Lung (tissue), 12 donors: Measurements from ENCODE around the gene FMN1. TPM values are rescaled to one million over a fixed set of nuclear protein-coding genes. Genes with fewer than 3 reads are reported as not detected.

Source experiments
- ATAC-seq: fragments of 200-7000 bp; cut with Tn5 transposase; one replicate; pipeline ENCODE4 v1.9.1; 2020; ENCODE audit warnings: moderate number of reproducible peaks; ENCODE audit not compliant: insufficient read depth, low FRiP score
- DNase-seq, 3 donors: peaks; one replicate each; pipeline ENCODE4 v3.0.0-alpha.2; 2013 to 2017
- H3K27ac ChIP-seq, 2 donors: one replicate each; pipeline ENCODE4 v1.5.1; 2013; ENCODE audit warnings: mild to moderate bottlenecking in 2 of 2, moderate library complexity in 2 of 2, control low read depth in 1 of 2, inconsistent platforms in 1 of 2, low read depth in 1 of 2, low read length in 1 of 2
- H3K27me3 ChIP-seq, 3 donors: one replicate each; pipeline ENCODE4 v1.5.1; 2013; ENCODE audit warnings: low read length in 2 of 3; ENCODE audit not compliant: control insufficient read depth in 3 of 3, insufficient read depth in 3 of 3
- H3K36me3 ChIP-seq, 4 donors: one replicate each; pipeline ENCODE4 v1.5.1; 2013; ENCODE audit warnings: low read length in 4 of 4, mild to moderate bottlenecking in 1 of 4, moderate library complexity in 1 of 4; ENCODE audit not compliant: control insufficient read depth in 4 of 4, insufficient read depth in 4 of 4
- H3K4me1 ChIP-seq, 5 donors: one replicate each; pipeline ENCODE4 v1.5.1; 2013; ENCODE audit warnings: low read length in 5 of 5, mild to moderate bottlenecking in 2 of 5, moderate library complexity in 1 of 5; ENCODE audit not compliant: control insufficient read depth in 5 of 5, insufficient read depth in 5 of 5
- H3K4me3 ChIP-seq: one replicate; pipeline ENCODE4 v1.5.1; 2013; ENCODE audit warnings: mild to moderate bottlenecking, control low read depth, moderate library complexity
- H3K9ac ChIP-seq, 2 donors: one replicate each; pipeline ENCODE4 v1.5.1; 2013; ENCODE audit warnings: low read length in 2 of 2, control low read depth in 1 of 2; ENCODE audit not compliant: insufficient read depth in 1 of 2
- H3K9me3 ChIP-seq, 4 donors: one replicate each; pipeline ENCODE4 v1.5.1; 2013; ENCODE audit warnings: low read length in 3 of 4, mild to moderate bottlenecking in 1 of 4, moderate library complexity in 1 of 4; ENCODE audit not compliant: control insufficient read depth in 4 of 4, insufficient read depth in 3 of 4
- WGBS, 2 donors: extraction: QIAGEN DNeasy Blood & Tissue Kit; methylation state at CpG; one replicate each; pipeline ENCODE4 v1.1.7; 2013; 5-methylcytosine and 5-hydroxymethylcytosine counted together
- polyA plus RNA-seq, 2 donors: library from polyadenylated mRNA; stranded (reverse); fragments of 200-250 nt; gene quantifications; one replicate each; pipeline ENCODE4 v1.2.1, GENCODE V29; 2013
- total RNA-seq, 2 donors: library from RNA; depleted of rRNA in 1 of 2; stranded (reverse); fragments of >200 nt in 1 of 2; gene quantifications; one replicate each; pipeline ENCODE4 v1.2.1, GENCODE V29; 2014 to 2021
- TF ChIP-seq, protein P1 (sequence below): IDR thresholded peaks from 2 replicates; pipeline ENCODE4 v1.5.1; 2012; ENCODE audit warnings: mild to moderate bottlenecking; ENCODE audit errors: control extremely low read depth, extremely low read depth
- donor health status: control.
- donor health status: control.
- donor health status: Bipolar disorder and iron deficiency.
- donor health status: healthy.
- donor health status: DM: yes; HTN: yes; CAD: no.

FMN1 gene
- total and polyA plus RNA-seq, 4 donors = 4.6 to 45.2 (median 15.7) TPM

DNA sequence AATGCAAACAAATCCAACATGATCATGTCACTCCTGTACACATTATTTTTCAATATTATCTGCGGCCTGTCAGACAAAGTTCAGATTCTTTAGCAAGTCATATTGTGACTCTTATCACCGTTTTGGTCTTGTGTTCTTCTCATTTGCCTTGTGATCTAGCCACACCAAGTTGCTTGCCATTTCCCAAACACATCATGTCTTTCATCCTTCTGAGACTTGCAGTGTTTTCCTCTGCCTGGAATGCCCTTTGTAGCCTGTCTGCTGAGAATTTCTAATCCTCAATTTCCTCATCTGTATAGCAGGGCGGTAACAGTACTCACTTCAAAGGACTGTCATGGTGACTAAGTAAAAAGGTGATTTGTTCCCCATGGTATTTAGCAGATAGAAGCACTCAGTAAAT is 341.7 kb downstream of the FMN1 start:
- H3K9ac ChIP-seq = no peak overlapping the region
- no peaks in the 10 kb centered on the region for H3K27me3 ChIP-seq
- TF ChIP-seq, protein P1, sequence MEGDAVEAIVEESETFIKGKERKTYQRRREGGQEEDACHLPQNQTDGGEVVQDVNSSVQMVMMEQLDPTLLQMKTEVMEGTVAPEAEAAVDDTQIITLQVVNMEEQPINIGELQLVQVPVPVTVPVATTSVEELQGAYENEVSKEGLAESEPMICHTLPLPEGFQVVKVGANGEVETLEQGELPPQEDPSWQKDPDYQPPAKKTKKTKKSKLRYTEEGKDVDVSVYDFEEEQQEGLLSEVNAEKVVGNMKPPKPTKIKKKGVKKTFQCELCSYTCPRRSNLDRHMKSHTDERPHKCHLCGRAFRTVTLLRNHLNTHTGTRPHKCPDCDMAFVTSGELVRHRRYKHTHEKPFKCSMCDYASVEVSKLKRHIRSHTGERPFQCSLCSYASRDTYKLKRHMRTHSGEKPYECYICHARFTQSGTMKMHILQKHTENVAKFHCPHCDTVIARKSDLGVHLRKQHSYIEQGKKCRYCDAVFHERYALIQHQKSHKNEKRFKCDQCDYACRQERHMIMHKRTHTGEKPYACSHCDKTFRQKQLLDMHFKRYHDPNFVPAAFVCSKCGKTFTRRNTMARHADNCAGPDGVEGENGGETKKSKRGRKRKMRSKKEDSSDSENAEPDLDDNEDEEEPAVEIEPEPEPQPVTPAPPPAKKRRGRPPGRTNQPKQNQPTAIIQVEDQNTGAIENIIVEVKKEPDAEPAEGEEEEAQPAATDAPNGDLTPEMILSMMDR = no peak
- DNase-seq = no peak
- 81 to 88% methylated on average over 3 of the region's 3 CpGs for WGBS, 2 donors
- H3K9me3 ChIP-seq = no peaks in the 10 kb centered on the region
- no peaks in the 10 kb centered on the region for H3K36me3 ChIP-seq
- no peak for ATAC-seq
- H3K4me1 ChIP-seq = no peaks in the 10 kb centered on the region
- H3K4me3 ChIP-seq = no peak overlapping the region
- no peak overlapping the region for H3K27ac ChIP-seq

- Histone ChIP-seq H3K9ac (no peak overlapping the region), H3K4me3 (no peak overlapping the region), H3K9me3 (no peaks in the 10 kb centered on the region), H3K36me3 (no peaks in the 10 kb centered on the region), H3K4me1 (no peaks in the 10 kb centered on the region), H3K27me3 (no peaks in the 10 kb centered on the region), H3K27ac (no peak overlapping the region)
- TF ChIP-seq, protein P1 = no peak
- 96 to 97% methylated on average over 4 of the region's 4 CpGs for WGBS, 2 donors
- ATAC-seq = no peak
- no peak for DNase-seq
Measured at GRCh38 chr15:32852017-32852416, 342.5 kb downstream of the FMN1 start.

DNA sequence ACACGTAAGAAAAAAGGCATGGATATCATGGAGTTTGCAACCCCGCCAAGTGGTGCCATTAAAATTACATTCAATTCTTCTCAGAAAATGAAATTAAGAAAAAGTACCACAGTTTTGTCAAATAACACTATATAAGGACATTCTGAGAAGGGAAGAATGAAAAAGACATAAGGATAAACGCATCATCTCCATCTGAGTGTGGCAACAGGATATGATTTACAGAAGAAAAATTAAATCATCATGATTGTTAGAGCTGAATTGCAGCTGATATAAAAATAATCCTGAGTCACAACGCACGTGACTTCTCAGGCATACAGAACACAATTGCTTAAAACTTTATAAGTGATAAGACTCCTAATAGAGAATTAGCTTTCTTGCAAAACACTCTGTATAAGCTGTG is 342.9 kb downstream of the FMN1 start:
- H3K27me3 ChIP-seq = no peaks in the 10 kb centered on the region
- DNase-seq = no peak

More for the DNA sequence above, 342.9 kb downstream of the FMN1 start:
- no peak for ATAC-seq
- no peaks in the 10 kb centered on the region for H3K4me1 ChIP-seq
- TF ChIP-seq, protein P1 = no peak
- no peak overlapping the region for H3K4me3 ChIP-seq
- no peaks in the 10 kb centered on the region for H3K9me3 ChIP-seq
- H3K27ac ChIP-seq = no peak overlapping the region
- WGBS, 2 donors = 82 to 85% methylated on average over 5 of the region's 5 CpGs
- no peak overlapping the region for H3K9ac ChIP-seq
- H3K36me3 ChIP-seq = no peaks in the 10 kb centered on the region
